Left lobe of liver (tissue), 2 donors: ENCODE measurements around the gene CPT1C. TPM values are rescaled to one million over a fixed set of nuclear protein-coding genes. Genes with fewer than 3 reads are reported as not detected.

Experiments used
- ATAC-seq: fragments of 200-7000 bp; cut with Tn5 transposase; one replicate; pipeline ENCODE4 v1.9.1; 2020; ENCODE audit warnings: mild to moderate bottlenecking, moderate library complexity
- DNase-seq: peaks from one replicate; pipeline ENCODE4 v3.0.0-alpha.2; 2020; ENCODE audit warnings: low spot score
- total RNA-seq: library from RNA; stranded (reverse); gene quantifications from one replicate; pipeline ENCODE4 v1.2.1, GENCODE V29; 2021
- donor health status: DM: no; HTN: no; CAD: no; lungs with moderate emphysema.
- donor health status: DM: no; HTN: yes; CAD: no.

The CPT1C gene
- total RNA-seq, 1 donor from 2014 or later = 0.91 TPM

- peak; percentile 88 for DNase-seq
- ATAC-seq = peak; percentile 53
These were observed 10.2 kb upstream of the CPT1C start for GRCh38 chr19:49680421-49681351.

- ATAC-seq (no peak), DNase-seq (no peak)
These were observed 9.1 kb upstream of the CPT1C start for GRCh38 chr19:49681830-49682229.

- no peak for DNase-seq
- no peak for ATAC-seq
These were observed 8.6 kb upstream of the CPT1C start for GRCh38 chr19:49682274-49682673.

GRCh38 chr19:49683814-49684250, 7.1 kb upstream of the CPT1C start:
- no peak for DNase-seq
- no peak for ATAC-seq

GRCh38 chr19:49684251-49684982, 6.5 kb upstream of the CPT1C start:
- no peak for ATAC-seq

GRCh38 chr19:49684983-49685553, 5.8 kb upstream of the CPT1C start:
- ATAC-seq = no peak
- no peak for DNase-seq

More at GRCh38 chr19:49684251-49684982, 6.5 kb upstream of the CPT1C start:
- DNase-seq = no peak

- ATAC-seq (no peak), DNase-seq (no peak)
These were observed 5.0 kb upstream of the CPT1C start for GRCh38 chr19:49685845-49686332.

GRCh38 chr19:49686503-49687088, 4.3 kb upstream of the CPT1C start:
- ATAC-seq (no peak), DNase-seq (no peak)

GRCh38 chr19:49687150-49687549, 3.8 kb upstream of the CPT1C start:
- DNase-seq = no peak
- no peak for ATAC-seq

GRCh38 chr19:49687566-49688316, 3.2 kb upstream of the CPT1C start:
- ATAC-seq = peak; percentile 7
- no peak for DNase-seq

GRCh38 chr19:49688531-49689132, 2.3 kb upstream of the CPT1C start:
- no peak for ATAC-seq
- no peak for DNase-seq

GRCh38 chr19:49689133-49690078, 1.5 kb upstream of the CPT1C start, which contains the start of gene ADM5:
Gene ADM5, plus strand, starts transcription at chr19:49689594. Its CDS starts 244 bp downstream, at chr19:49689838.
- no peak for DNase-seq
- ATAC-seq = peak; percentile 73

- peak; percentile 51 for ATAC-seq
- DNase-seq = no peak
These were observed 749 bp upstream of the CPT1C start for GRCh38 chr19:49690079-49690655.

- DNase-seq = no peak
- peak; percentile 13 for ATAC-seq
These were observed 579 bp downstream of the CPT1C start for GRCh38 chr19:49691243-49692146.

- no peak for DNase-seq
- no peak for ATAC-seq
These were observed 1.2 kb downstream of the CPT1C start for GRCh38 chr19:49692147-49692506.

- no peak for DNase-seq
- ATAC-seq = no peak
These were observed 5.2 kb downstream of the CPT1C start for GRCh38 chr19:49696115-49696514.

- DNase-seq (no peak), ATAC-seq (no peak)
These were observed 5.9 kb downstream of the CPT1C start for GRCh38 chr19:49696865-49697264.
